NK-92 (cell line): ENCODE results near the gene IPO7.

Experiments used
- DNase-seq: peaks from one replicate; lab custom pipeline; 2025; ENCODE audit not compliant: unreplicated experiment; lab: John Stamatoyannopoulos, UW

Gene IPO7

DNA sequence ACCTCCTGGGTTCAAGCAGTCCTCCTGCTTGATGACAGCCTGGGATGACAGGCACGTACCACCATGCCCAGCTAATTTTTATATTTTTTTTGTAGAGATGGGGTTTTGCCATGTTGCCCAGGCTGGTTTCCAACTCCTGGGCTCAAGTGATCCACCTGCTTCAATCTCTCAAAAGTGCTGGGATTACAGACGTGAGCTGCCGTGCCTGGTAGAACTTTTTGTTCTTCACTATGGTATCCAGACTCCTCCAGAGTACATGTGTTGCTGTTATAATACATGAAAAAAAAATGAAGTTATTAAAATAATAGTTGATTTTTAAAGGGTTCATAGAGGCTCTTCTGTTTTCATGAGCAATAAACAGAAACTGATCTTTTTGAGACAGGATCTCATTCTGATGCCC is 105.9 kb downstream of the IPO7 start:
- DNase-seq = no peak

- no peak for DNase-seq
Measured at GRCh38 chr11:9493492-9493891, 109.0 kb downstream of the IPO7 start.

- no peak for DNase-seq
Measured at GRCh38 chr11:9494316-9494715, 109.9 kb downstream of the IPO7 start.

- DNase-seq = no peak
Measured at GRCh38 chr11:9495803-9496514, 111.5 kb downstream of the IPO7 start.
